GM23338 (cell line): ENCODE results near the gene ARHGAP27. TPM values are rescaled to one million over a fixed set of nuclear protein-coding genes. Genes with fewer than 3 reads are reported as not detected.

Experiments
- ATAC-seq: fragments of 200-7000 bp; cut with Tn5 transposase; 3 replicates; pipeline ENCODE4 v1.9.1; 2020
- DNase-seq: peaks from one replicate; pipeline ENCODE4 v3.0.0-alpha.2; 2015; ENCODE audit warnings: low spot score
- H2AFZ ChIP-seq: fragments of 200-600 bp; sonication (generic); 2 replicates; pipeline ENCODE4 v1.8.0; 2016; ENCODE audit warnings: antibody characterized with exemption, mild to moderate bottlenecking, moderate library complexity
- H3F3A ChIP-seq: fragments of 200-600 bp; sonication (generic); replicated peaks from 2 replicates; pipeline ENCODE4 v1.8.0; 2017; ENCODE audit warnings: antibody characterized with exemption, mixed run types, low read depth
- H3K27ac ChIP-seq: fragments of 200-600 bp; sonication (generic); 2 replicates; pipeline ENCODE4 v1.6.1; 2016; ENCODE audit warnings: low read depth
- H3K27me3 ChIP-seq: fragments of 200-600 bp; sonication (generic); 2 replicates; pipeline ENCODE4 v1.8.0; 2016; ENCODE audit warnings: mild to moderate bottlenecking, mixed run types, moderate library complexity; ENCODE audit not compliant: insufficient read depth
- H3K36me3 ChIP-seq: fragments of 200-600 bp; sonication (generic); 2 replicates; pipeline ENCODE4 v1.8.0; 2016; ENCODE audit warnings: mild to moderate bottlenecking; ENCODE audit not compliant: insufficient read depth
- H3K4me1 ChIP-seq: fragments of 200-600 bp; sonication (generic); 2 replicates; pipeline ENCODE4 v1.8.0; 2016; ENCODE audit warnings: mild to moderate bottlenecking, moderate library complexity; ENCODE audit not compliant: insufficient read depth
- H3K4me2 ChIP-seq: fragments of 200-600 bp; sonication (generic); 2 replicates; pipeline ENCODE4 v1.7.1; 2017; ENCODE audit warnings: mixed run types
- H3K4me3 ChIP-seq: fragments of 200-600 bp; sonication (generic); 2 replicates; pipeline ENCODE4 v1.6.1; 2016; ENCODE audit warnings: mixed run types
- H3K79me2 ChIP-seq: fragments of 200-600 bp; sonication (generic); replicated peaks from 2 replicates; pipeline ENCODE4 v1.8.0; 2017; ENCODE audit warnings: mild to moderate bottlenecking; ENCODE audit not compliant: insufficient read depth
- H3K9me2 ChIP-seq: fragments of 200-600 bp; sonication (generic); 2 replicates; pipeline ENCODE4 v1.8.0; 2017; ENCODE audit not compliant: insufficient read depth
- H4K20me1 ChIP-seq: fragments of 200-600 bp; sonication (generic); replicated peaks from 2 replicates; pipeline ENCODE4 v1.8.0; 2017; ENCODE audit warnings: mild to moderate bottlenecking; ENCODE audit not compliant: insufficient read depth
- H3K27ac Mint-ChIP-seq: 2 replicates; pipeline ENCODE4 v1.8.0; 2020; ENCODE audit warnings: inconsistent platforms, mild to moderate bottlenecking, moderate library complexity, mixed read lengths
- H3K27me3 Mint-ChIP-seq: 3 replicates; pipeline ENCODE4 v1.8.0; 2022; ENCODE audit warnings: low read depth, mild to moderate bottlenecking, moderate library complexity, mixed read lengths, inconsistent platforms; ENCODE audit not compliant: insufficient read depth, poor library complexity
- H3K36me3 Mint-ChIP-seq: 3 replicates; pipeline ENCODE4 v1.8.0; 2021; ENCODE audit warnings: low read depth, mild to moderate bottlenecking, inconsistent platforms, moderate library complexity, mixed read lengths
- H3K4me1 Mint-ChIP-seq: 3 replicates; pipeline ENCODE4 v1.8.0; 2020; ENCODE audit warnings: mild to moderate bottlenecking, inconsistent platforms, mixed read lengths
- H3K4me3 Mint-ChIP-seq: 3 replicates; pipeline ENCODE4 v1.8.0; 2021; ENCODE audit warnings: moderate library complexity, mild to moderate bottlenecking, inconsistent platforms, mixed read lengths
- H3K9me3 Mint-ChIP-seq: 3 replicates; pipeline ENCODE4 v1.8.0; 2020; ENCODE audit warnings: moderate library complexity, mild to moderate bottlenecking, inconsistent platforms, mixed read lengths
- CREB1 ChIP-seq: fragments of 250-450 bp; sonication (Bioruptor Pico); IDR thresholded peaks from 2 replicates; pipeline ENCODE4 v1.5.0; 2020; ENCODE audit warnings: low read depth, mild to moderate bottlenecking, moderate library complexity
- CTCF ChIP-seq, 2 experiments: fragments of 200-600 bp in 1 of 2; sonication (generic) in 1 of 2; conservative IDR thresholded peaks; 2 replicates each; pipeline versions ENCODE4 v1.5.1 to v1.6.1; 2016 to 2017; ENCODE audit warnings: antibody characterized with exemption in 2 of 2, low read depth in 2 of 2, mild to moderate bottlenecking in 2 of 2, moderate library complexity in 1 of 2
- ETS1 ChIP-seq: IDR thresholded peaks from 2 replicates; pipeline ENCODE4 v1.6.1; 2016; ENCODE audit warnings: antibody characterized with exemption
- EZH2 ChIP-seq: fragments of 200-600 bp; sonication (generic); IDR thresholded peaks from one replicate; pipeline ENCODE4 v1.8.0; 2017; ENCODE audit warnings: antibody characterized with exemption, mild to moderate bottlenecking, low read depth; ENCODE audit not compliant: unreplicated experiment
- EZH2phosphoT487 ChIP-seq: fragments of 200-600 bp; sonication (generic); IDR thresholded peaks from one replicate; pipeline ENCODE4 v1.8.1; 2018; ENCODE audit warnings: antibody characterized with exemption; ENCODE audit not compliant: unreplicated experiment
- NANOG ChIP-seq: IDR thresholded peaks from 2 replicates; pipeline ENCODE4 v1.6.1; 2016; ENCODE audit warnings: antibody characterized with exemption, borderline replicate concordance
- POLR2AphosphoS5 ChIP-seq: IDR thresholded peaks from 2 replicates; pipeline ENCODE4 v1.6.1; 2016; ENCODE audit warnings: antibody characterized with exemption, low read depth
- REST ChIP-seq: IDR thresholded peaks from one replicate; pipeline ENCODE4 v1.6.1; 2018; ENCODE audit warnings: antibody characterized with exemption; ENCODE audit not compliant: unreplicated experiment
- STAT1 ChIP-seq: IDR thresholded peaks from one replicate; pipeline ENCODE4 v1.6.1; 2016; ENCODE audit warnings: antibody characterized with exemption; ENCODE audit not compliant: unreplicated experiment
- ZNF114 ChIP-seq: fragments of 250-450 bp; sonication (Bioruptor Pico); IDR thresholded peaks from 2 replicates; pipeline ENCODE4 v1.5.0; 2020; ENCODE audit warnings: mild to moderate bottlenecking, moderate library complexity
- ZNF331 ChIP-seq: fragments of 250-450 bp; sonication (Bioruptor Pico); IDR thresholded peaks from 2 replicates; pipeline ENCODE4 v1.5.0; 2020; ENCODE audit warnings: low read depth, mild to moderate bottlenecking, moderate library complexity
- ZNF462 ChIP-seq: fragments of 250-450 bp; sonication (Bioruptor Pico); IDR thresholded peaks from 2 replicates; pipeline ENCODE4 v1.5.0; 2020; ENCODE audit warnings: mild to moderate bottlenecking, moderate library complexity
- polyA plus RNA-seq: library from polyadenylated mRNA; unstranded; fragments of >200 nt; fragmentation: Nextera tagmentation; extraction: Ambion mirVana; gene quantifications from 2 replicates; pipeline ENCODE4 v1.2.1, GENCODE V29; 2016
- total RNA-seq: library from RNA; depleted of rRNA; stranded (reverse); fragments of >200 nt; shearing (Covaris generic); gene quantifications from 2 replicates; pipeline ENCODE4 v1.2.3, GENCODE V29; 2014

ARHGAP27 gene
- total and polyA plus RNA-seq, 2 experiments from 2014 or later: 5.9 to 17.7 TPM

- Histone ChIP-seq H3K79me2 (no peaks in the 10 kb centered on the region), H3K27ac (no peak overlapping the region), H4K20me1 (no peaks in the 10 kb centered on the region), H2AFZ (no peak overlapping the region), H3K27me3 (no peaks in the 10 kb centered on the region), H3F3A (no peaks in the 10 kb centered on the region), H3K36me3 (no peaks in the 10 kb centered on the region), H3K4me1 (no peaks in the 10 kb centered on the region), H3K9me2 (peaks cover 5% of the 10 kb centered on the region; the same call in 1 of the 2 replicates), H3K4me2 (no peak overlapping the region), H3K4me3 (no peak overlapping the region)
- Mint-ChIP-seq H3K36me3 (peaks cover 3% of the 10 kb centered on the region; the same call in 1 of the 3 replicates), H3K27ac (no peak overlapping the region), H3K9me3 (peaks cover 2% of the 10 kb centered on the region; the same call in 2 of the 3 replicates), H3K4me3 (no peak overlapping the region), H3K4me1 (peaks cover 2% of the 10 kb centered on the region; the same call in 1 of the 3 replicates), H3K27me3 (peaks cover 6% of the 10 kb centered on the region)
- ATAC-seq (no peak), DNase-seq (no peak)
- TF ChIP-seq POLR2AphosphoS5: no peak
- no peak for TF ChIP-seq ZNF331 (CRISPR knock-in tag)
- no peak for TF ChIP-seq ZNF462 (CRISPR knock-in tag)
- no peak for TF ChIP-seq CTCF (conservative IDR thresholded peaks at IDR 0.05; ENCODE audit: low read depth in 2 of 2)
- no peak for TF ChIP-seq NANOG
- TF ChIP-seq CREB1 (CRISPR knock-in tag): no peak
- TF ChIP-seq EZH2phosphoT487: no peak
- no peak for TF ChIP-seq ETS1
- no peak for TF ChIP-seq ZNF114 (CRISPR knock-in tag)
- no peak for TF ChIP-seq STAT1
- no peak for TF ChIP-seq EZH2
- no peak for TF ChIP-seq REST
Measured at GRCh38 chr17:45357364-45357997, 75.2 kb downstream of the ARHGAP27 start.
